Panc1 (cell line): Measurements from ENCODE around the gene CLPX.

Experiments used
- CTCF ChIP-seq: fragments of 450-650 bp; IDR thresholded peaks from 2 replicates; pipeline ENCODE4 v1.5.1; 2017; ENCODE audit warnings: mild to moderate bottlenecking
- POLR2AphosphoS5 ChIP-seq: IDR thresholded peaks from 2 replicates; pipeline ENCODE4 v1.6.1; 2012; ENCODE audit warnings: mild to moderate bottlenecking, low read depth, low read length, moderate library complexity
- REST ChIP-seq, 2 experiments: IDR thresholded peaks; 2 replicates each; pipeline ENCODE4 v1.6.1; 2011 to 2012; ENCODE audit warnings: low read depth in 2 of 2, control low read depth in 1 of 2, low read length in 1 of 2, mild to moderate bottlenecking in 1 of 2, moderate library complexity in 1 of 2; ENCODE audit not compliant: insufficient read depth in 1 of 2

GRCh38 chr15:65132878-65133547, 52.1 kb downstream of the CLPX start:
- TF ChIP-seq CTCF (no peak), POLR2AphosphoS5 (no peak), REST (IDR thresholded peaks at IDR 0.05; ENCODE audit: insufficient read depth in 1 of 2, low read depth in 2 of 2, low read length in 1 of 2) (no peak)
